Stimulated activated naive CD8-positive, alpha-beta T cell treated with anti-CD3 and anti-CD28 coated beads, Interleukin-15, Interleukin-2, amounts not matched to agents 100 ng/mL and 50 ng/mL, for 24 hours (primary cell): ENCODE data around the gene NUDT3.
"Not testable (repeated sequence)": the region's sequence is repeated elsewhere in the genome, so short reads cannot be mapped to it uniquely, and the experiment has no call there.

ENCODE experiments used
- H3K27ac Mint-ChIP-seq: one replicate; pipeline ENCODE4 v1.8.0; 2021; ENCODE audit warnings: mild to moderate bottlenecking, mixed read lengths
- H3K27me3 Mint-ChIP-seq: one replicate; pipeline ENCODE4 v1.8.0; 2021; ENCODE audit warnings: mixed read lengths
- H3K36me3 Mint-ChIP-seq: one replicate; pipeline ENCODE4 v1.8.0; 2021; ENCODE audit warnings: low read depth, mixed read lengths
- H3K4me1 Mint-ChIP-seq: one replicate; pipeline ENCODE4 v1.8.0; 2021; ENCODE audit warnings: low read depth, mixed read lengths
- H3K4me3 Mint-ChIP-seq: one replicate; pipeline ENCODE4 v1.8.0; 2021; ENCODE audit warnings: mild to moderate bottlenecking, mixed read lengths
- H3K9me3 Mint-ChIP-seq: one replicate; pipeline ENCODE4 v1.8.0; 2021; ENCODE audit warnings: mixed read lengths

The NUDT3 gene

GRCh38 chr6:34332251-34333198 is 59.9 kb downstream of the NUDT3 start:
- Mint-ChIP-seq H3K4me3 (no peak overlapping the region), H3K4me1 (peaks cover 23% of the 10 kb centered on the region), H3K27me3 (no peaks in the 10 kb centered on the region), H3K9me3 (no peaks in the 10 kb centered on the region), H3K36me3 (peaks cover 34% of the 10 kb centered on the region), H3K27ac (no peak overlapping the region)

- Mint-ChIP-seq H3K36me3 (peaks cover 31% of the 10 kb centered on the region), H3K4me3 (no peak overlapping the region), H3K4me1 (peaks cover 20% of the 10 kb centered on the region), H3K27ac (no peak overlapping the region), H3K27me3 (no peaks in the 10 kb centered on the region), H3K9me3 (no peaks in the 10 kb centered on the region)
Measured at GRCh38 chr6:34331371-34332050, 61.0 kb downstream of the NUDT3 start.

GRCh38 chr6:34329814-34330213 is 62.7 kb downstream of the NUDT3 start:
- Mint-ChIP-seq H3K4me1 (peaks cover 20% of the 10 kb centered on the region), H3K36me3 (peaks cover 26% of the 10 kb centered on the region)
- not testable (repeated sequence) for H3K9me3 Mint-ChIP-seq, H3K27ac Mint-ChIP-seq, H3K27me3 Mint-ChIP-seq, H3K4me3 Mint-ChIP-seq

- Mint-ChIP-seq H3K27ac (no peak overlapping the region), H3K27me3 (no peaks in the 10 kb centered on the region), H3K4me1 (peaks cover 20% of the 10 kb centered on the region), H3K4me3 (no peak overlapping the region), H3K9me3 (no peaks in the 10 kb centered on the region), H3K36me3 (peaks cover 25% of the 10 kb centered on the region)
Measured at GRCh38 chr6:34328969-34329368, 63.5 kb downstream of the NUDT3 start.

GRCh38 chr6:34327313-34328205 is 64.9 kb downstream of the NUDT3 start:
- H3K27ac Mint-ChIP-seq, H3K27me3 Mint-ChIP-seq, H3K9me3 Mint-ChIP-seq, H3K4me3 Mint-ChIP-seq: not testable (repeated sequence)
- Mint-ChIP-seq H3K36me3 (peaks cover 22% of the 10 kb centered on the region), H3K4me1 (peaks cover 12% of the 10 kb centered on the region)

GRCh38 chr6:34325633-34326032 is 66.8 kb downstream of the NUDT3 start:
- H3K27ac Mint-ChIP-seq = no peak overlapping the region
- H3K27me3 Mint-ChIP-seq = no peaks in the 10 kb centered on the region
- H3K9me3 Mint-ChIP-seq = no peaks in the 10 kb centered on the region
- H3K4me1 Mint-ChIP-seq = peaks cover 7% of the 10 kb centered on the region
- H3K4me3 Mint-ChIP-seq = no peak overlapping the region
- peaks cover 13% of the 10 kb centered on the region for H3K36me3 Mint-ChIP-seq

GRCh38 chr6:34324738-34325444 is 67.6 kb downstream of the NUDT3 start:
- H3K4me3 Mint-ChIP-seq = no peak overlapping the region
- no peak overlapping the region for H3K27ac Mint-ChIP-seq
- H3K4me1 Mint-ChIP-seq = peaks cover 8% of the 10 kb centered on the region
- no peaks in the 10 kb centered on the region for H3K9me3 Mint-ChIP-seq
- no peaks in the 10 kb centered on the region for H3K27me3 Mint-ChIP-seq
- peaks cover 10% of the 10 kb centered on the region for H3K36me3 Mint-ChIP-seq

- not testable (repeated sequence) for H3K27me3 Mint-ChIP-seq, H3K9me3 Mint-ChIP-seq, H3K27ac Mint-ChIP-seq, H3K4me3 Mint-ChIP-seq
- Mint-ChIP-seq H3K36me3 (peaks cover 11% of the 10 kb centered on the region), H3K4me1 (peaks cover 14% of the 10 kb centered on the region)
Measured at GRCh38 chr6:34324221-34324620, 68.2 kb downstream of the NUDT3 start.

- Mint-ChIP-seq H3K4me3 (no peak overlapping the region), H3K36me3 (peaks cover 11% of the 10 kb centered on the region), H3K9me3 (no peaks in the 10 kb centered on the region), H3K27ac (no peak overlapping the region), H3K27me3 (no peaks in the 10 kb centered on the region), H3K4me1 (peaks cover 21% of the 10 kb centered on the region)
Measured at GRCh38 chr6:34323300-34323699, 69.2 kb downstream of the NUDT3 start.

- H3K36me3 Mint-ChIP-seq = peaks cover 11% of the 10 kb centered on the region
- H3K4me1 Mint-ChIP-seq = peaks cover 23% of the 10 kb centered on the region
- no peak overlapping the region for H3K27ac Mint-ChIP-seq
- H3K4me3 Mint-ChIP-seq = no peak overlapping the region
- H3K27me3 Mint-ChIP-seq = no peaks in the 10 kb centered on the region
- H3K9me3 Mint-ChIP-seq = no peaks in the 10 kb centered on the region
Measured at GRCh38 chr6:34322732-34323131, 69.7 kb downstream of the NUDT3 start.

GRCh38 chr6:34321821-34322220 is 70.6 kb downstream of the NUDT3 start:
- Mint-ChIP-seq H3K9me3 (no peaks in the 10 kb centered on the region), H3K4me3 (no peak overlapping the region), H3K4me1 (peaks cover 32% of the 10 kb centered on the region), H3K27ac (no peak overlapping the region), H3K36me3 (peaks cover 11% of the 10 kb centered on the region), H3K27me3 (no peaks in the 10 kb centered on the region)

- peaks cover 55% of the 10 kb centered on the region for H3K4me1 Mint-ChIP-seq
- no peak overlapping the region for H3K4me3 Mint-ChIP-seq
- H3K27me3 Mint-ChIP-seq = no peaks in the 10 kb centered on the region
- peak overlapping the region; percentile 28 for H3K27ac Mint-ChIP-seq
- H3K9me3 Mint-ChIP-seq = no peaks in the 10 kb centered on the region
- H3K36me3 Mint-ChIP-seq = peaks cover 11% of the 10 kb centered on the region
Measured at GRCh38 chr6:34319471-34319885, 73.0 kb downstream of the NUDT3 start.

- Mint-ChIP-seq H3K4me3 (no peak overlapping the region), H3K9me3 (no peaks in the 10 kb centered on the region), H3K27ac (peak overlapping the region; percentile 17), H3K4me1 (peaks cover 55% of the 10 kb centered on the region), H3K36me3 (peaks cover 11% of the 10 kb centered on the region), H3K27me3 (no peaks in the 10 kb centered on the region)
Measured at GRCh38 chr6:34318499-34319470, 73.7 kb downstream of the NUDT3 start.
